T-helper 22 cell (primary cell): Measurements from ENCODE around the gene TRIL.

Source experiments
- DNase-seq: peaks from one replicate; pipeline ENCODE4 v3.0.0-alpha.2; 2020; ENCODE audit warnings: low read depth

The TRIL gene

GRCh38 chr7:28940741-28941384, 17.3 kb downstream of the TRIL start:
- DNase-seq, result no peak

GRCh38 chr7:28939844-28940544, 18.1 kb downstream of the TRIL start:
- DNase-seq, result no peak

- DNase-seq, result no peak
Measured at GRCh38 chr7:28939367-28939766, 18.8 kb downstream of the TRIL start.

- DNase-seq, result no peak
Measured at GRCh38 chr7:28937619-28938018, 20.5 kb downstream of the TRIL start.

GRCh38 chr7:28937103-28937502, 21.0 kb downstream of the TRIL start:
- no peak for DNase-seq

- DNase-seq, result no peak
Measured at GRCh38 chr7:28933846-28934320, 24.2 kb downstream of the TRIL start.

GRCh38 chr7:28931565-28931964, 26.6 kb downstream of the TRIL start:
- no peak for DNase-seq

GRCh38 chr7:28926871-28927597, 31.1 kb downstream of the TRIL start:
- DNase-seq, result peak; percentile 6

GRCh38 chr7:28922624-28923331, 35.4 kb downstream of the TRIL start:
- no peak for DNase-seq

- DNase-seq, result no peak
Measured at GRCh38 chr7:28921822-28922221, 36.3 kb downstream of the TRIL start.

- DNase-seq, result no peak
Measured at GRCh38 chr7:28920424-28920823, 37.7 kb downstream of the TRIL start.

GRCh38 chr7:28919510-28919909, 38.6 kb downstream of the TRIL start:
- no peak for DNase-seq

- DNase-seq, result no peak
Measured at GRCh38 chr7:28908775-28909174, 49.4 kb downstream of the TRIL start.

GRCh38 chr7:28905464-28905863, 52.7 kb downstream of the TRIL start:
- no peak for DNase-seq

GRCh38 chr7:28904578-28905048, 53.5 kb downstream of the TRIL start:
- DNase-seq, result no peak

GRCh38 chr7:28903730-28904577, 54.2 kb downstream of the TRIL start:
- DNase-seq, result no peak
